HepG2 (cell line): ENCODE results near the gene ATG3.

Experiments used
- ARNTL ChIP-seq: sonication (generic); formaldehyde crosslinking; IDR thresholded peaks from 2 replicates; pipeline ENCODE4 v1.4.0; 2020; ENCODE audit warnings: mild to moderate bottlenecking, missing genetic modification reagents
- JUN ChIP-seq: sonication (generic); formaldehyde crosslinking; IDR thresholded peaks from 2 replicates; pipeline ENCODE4 v1.4.0; 2020; ENCODE audit warnings: mild to moderate bottlenecking, missing genetic modification reagents
- KDM4B ChIP-seq: sonication (generic); formaldehyde crosslinking; IDR thresholded peaks from 2 replicates; pipeline ENCODE4 v1.4.0; 2020; ENCODE audit warnings: missing genetic modification reagents
- ZSCAN25 ChIP-seq: sonication (generic); formaldehyde crosslinking; IDR thresholded peaks from 2 replicates; pipeline ENCODE4 v1.8.0; 2022; ENCODE audit warnings: mild to moderate bottlenecking, missing genetic modification reagents
- TF ChIP-seq, protein P1 (sequence below): sonication (generic); formaldehyde crosslinking; IDR thresholded peaks from 2 replicates; pipeline ENCODE4 v1.4.0; 2020; ENCODE audit warnings: missing genetic modification reagents
- TF ChIP-seq, protein P2 (sequence below): sonication (generic); formaldehyde crosslinking; IDR thresholded peaks from 2 replicates; pipeline ENCODE4 v1.5.0; 2020; ENCODE audit warnings: missing genetic modification reagents, mild to moderate bottlenecking, borderline replicate concordance

GRCh38 chr3:112489674-112490479 is 71.9 kb downstream of the ATG3 start:
- TF ChIP-seq JUN (CRISPR knock-in tag) = no peak
- no peak for TF ChIP-seq ZSCAN25 (CRISPR knock-in tag)
- TF ChIP-seq ARNTL (CRISPR knock-in tag) = no peak
- no peak for TF ChIP-seq KDM4B (CRISPR knock-in tag)
- TF ChIP-seq, protein P1, sequence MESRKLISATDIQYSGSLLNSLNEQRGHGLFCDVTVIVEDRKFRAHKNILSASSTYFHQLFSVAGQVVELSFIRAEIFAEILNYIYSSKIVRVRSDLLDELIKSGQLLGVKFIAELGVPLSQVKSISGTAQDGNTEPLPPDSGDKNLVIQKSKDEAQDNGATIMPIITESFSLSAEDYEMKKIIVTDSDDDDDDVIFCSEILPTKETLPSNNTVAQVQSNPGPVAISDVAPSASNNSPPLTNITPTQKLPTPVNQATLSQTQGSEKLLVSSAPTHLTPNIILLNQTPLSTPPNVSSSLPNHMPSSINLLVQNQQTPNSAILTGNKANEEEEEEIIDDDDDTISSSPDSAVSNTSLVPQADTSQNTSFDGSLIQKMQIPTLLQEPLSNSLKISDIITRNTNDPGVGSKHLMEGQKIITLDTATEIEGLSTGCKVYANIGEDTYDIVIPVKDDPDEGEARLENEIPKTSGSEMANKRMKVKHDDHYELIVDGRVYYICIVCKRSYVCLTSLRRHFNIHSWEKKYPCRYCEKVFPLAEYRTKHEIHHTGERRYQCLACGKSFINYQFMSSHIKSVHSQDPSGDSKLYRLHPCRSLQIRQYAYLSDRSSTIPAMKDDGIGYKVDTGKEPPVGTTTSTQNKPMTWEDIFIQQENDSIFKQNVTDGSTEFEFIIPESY = no peak
- TF ChIP-seq, protein P2, sequence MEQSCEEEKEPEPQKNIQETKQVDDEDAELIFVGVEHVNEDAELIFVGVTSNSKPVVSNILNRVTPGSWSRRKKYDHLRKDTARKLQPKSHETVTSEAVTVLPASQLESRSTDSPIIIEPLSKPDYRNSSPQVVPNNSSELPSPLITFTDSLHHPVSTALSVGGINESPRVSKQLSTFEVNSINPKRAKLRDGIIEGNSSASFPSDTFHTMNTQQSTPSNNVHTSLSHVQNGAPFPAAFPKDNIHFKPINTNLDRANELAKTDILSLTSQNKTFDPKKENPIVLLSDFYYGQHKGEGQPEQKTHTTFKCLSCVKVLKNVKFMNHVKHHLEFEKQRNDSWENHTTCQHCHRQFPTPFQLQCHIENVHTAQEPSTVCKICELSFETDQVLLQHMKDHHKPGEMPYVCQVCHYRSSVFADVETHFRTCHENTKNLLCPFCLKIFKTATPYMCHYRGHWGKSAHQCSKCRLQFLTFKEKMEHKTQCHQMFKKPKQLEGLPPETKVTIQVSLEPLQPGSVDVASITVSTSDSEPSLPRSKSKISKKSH = no peak
